Breast epithelium (tissue), 4 donors: ENCODE results near the gene CENPS. TPM values are rescaled to one million over a fixed set of nuclear protein-coding genes. Genes with fewer than 3 reads are reported as not detected.
"Not testable (repeated sequence)": the region's sequence is repeated elsewhere in the genome, so short reads cannot be mapped to it uniquely, and the experiment has no call there.

Source experiments
- DNase-seq, 2 donors: peaks; one replicate each; pipeline ENCODE4 v3.0.0-alpha.2; 2019; ENCODE audit warnings: low spot score in 2 of 2
- H3K27ac ChIP-seq, 2 donors: fragments of 200-600 bp; sonication (generic) in 1 of 2; one replicate each; pipeline ENCODE4 v1.5.1; 2016 to 2019; ENCODE audit warnings: mild to moderate bottlenecking in 1 of 2
- H3K27me3 ChIP-seq, 2 donors: fragments of 200-600 bp; sonication (generic) in 1 of 2; one replicate each; pipeline versions ENCODE4 v1.5.1 to v1.6.0; 2017 to 2019; ENCODE audit warnings: control low read depth in 1 of 2, mild to moderate bottlenecking in 1 of 2
- H3K36me3 ChIP-seq: fragments of 200-600 bp; one replicate; pipeline ENCODE4 v1.5.1; 2019
- H3K4me1 ChIP-seq, 2 donors: fragments of 200-600 bp; sonication (generic); one replicate each; pipeline ENCODE4 v1.5.1; 2016 to 2019; ENCODE audit warnings: control low read depth in 1 of 2
- H3K4me3 ChIP-seq, 3 donors: fragments of 200-600 bp; sonication (generic); 1 replicate in 2 of 3; 2 replicates in 1 of 3; pipeline ENCODE4 v1.5.1; 2016 to 2019; ENCODE audit warnings: mild to moderate bottlenecking in 3 of 3, moderate library complexity in 2 of 3
- H3K9me3 ChIP-seq, 2 donors: fragments of 200-600 bp; sonication (generic) in 1 of 2; one replicate each; pipeline ENCODE4 v1.5.1; 2016 to 2019; ENCODE audit warnings: control low read depth in 1 of 2
- POLR2A ChIP-seq: fragments of 450-650 bp; IDR thresholded peaks from one replicate; pipeline ENCODE4 v1.6.1; 2016; ENCODE audit warnings: antibody characterized with exemption, mild to moderate bottlenecking, moderate library complexity
- POLR2AphosphoS5 ChIP-seq, 3 donors: sonication (generic); formaldehyde crosslinking; IDR thresholded peaks; one replicate each; pipeline ENCODE4 v1.6.1; 2017; ENCODE audit warnings: antibody characterized with exemption in 3 of 3
- intact Hi-C: fragments of 100-400 bp; cut with DNase I; formaldehyde crosslinking; loops from one replicate; pipeline ENCODE4 v1.15.1; 2023; ENCODE audit warnings: low total_unique reads
- total RNA-seq, 3 donors: library from RNA; depleted of rRNA; stranded (reverse); fragments of >200 nt; gene quantifications; one replicate each; pipeline ENCODE4 v1.1.0, GENCODE V29; 2016
- TF ChIP-seq, protein P1 (sequence below), 3 donors: fragments of 450-650 bp; IDR thresholded peaks; one replicate each; pipeline ENCODE4 v1.5.1; 2016 to 2017; ENCODE audit warnings: antibody characterized with exemption in 3 of 3, mild to moderate bottlenecking in 3 of 3, moderate library complexity in 3 of 3

The CENPS gene
- total RNA-seq, 3 donors from 2014 or later, result 5.9 to 8.8 (median 5.9) TPM

GRCh38 chr1:10472220-10473144 is 42.2 kb downstream of the CENPS start, which contains the start of gene DFFA:
DFFA (minus strand) TSS chr1:10472529; CDS start chr1:10472458, 71 bp downstream.
- Histone ChIP-seq H3K36me3 (no peaks in the 10 kb centered on the region), H3K4me3 (peak within 1 kb of the TSS; percentile 65 to 82 (median 78)), H3K4me1 (peaks cover 0 to 13% of the 10 kb centered on the region in 2 donors), H3K27me3 (no peaks in the 10 kb centered on the region), H3K27ac (peak within 1 kb of the TSS; percentile 74 to 78), H3K9me3 (no peaks in the 10 kb centered on the region)
- intact Hi-C loops, result no loop called here
- TF ChIP-seq POLR2A, result no peak
- TF ChIP-seq POLR2AphosphoS5 (IDR thresholded peaks at IDR 0.05), result peak; percentile 84 to 89 (median 88)
- peak; percentile 88 to 90 for DNase-seq

- no peak for DNase-seq
- TF ChIP-seq, protein P1, sequence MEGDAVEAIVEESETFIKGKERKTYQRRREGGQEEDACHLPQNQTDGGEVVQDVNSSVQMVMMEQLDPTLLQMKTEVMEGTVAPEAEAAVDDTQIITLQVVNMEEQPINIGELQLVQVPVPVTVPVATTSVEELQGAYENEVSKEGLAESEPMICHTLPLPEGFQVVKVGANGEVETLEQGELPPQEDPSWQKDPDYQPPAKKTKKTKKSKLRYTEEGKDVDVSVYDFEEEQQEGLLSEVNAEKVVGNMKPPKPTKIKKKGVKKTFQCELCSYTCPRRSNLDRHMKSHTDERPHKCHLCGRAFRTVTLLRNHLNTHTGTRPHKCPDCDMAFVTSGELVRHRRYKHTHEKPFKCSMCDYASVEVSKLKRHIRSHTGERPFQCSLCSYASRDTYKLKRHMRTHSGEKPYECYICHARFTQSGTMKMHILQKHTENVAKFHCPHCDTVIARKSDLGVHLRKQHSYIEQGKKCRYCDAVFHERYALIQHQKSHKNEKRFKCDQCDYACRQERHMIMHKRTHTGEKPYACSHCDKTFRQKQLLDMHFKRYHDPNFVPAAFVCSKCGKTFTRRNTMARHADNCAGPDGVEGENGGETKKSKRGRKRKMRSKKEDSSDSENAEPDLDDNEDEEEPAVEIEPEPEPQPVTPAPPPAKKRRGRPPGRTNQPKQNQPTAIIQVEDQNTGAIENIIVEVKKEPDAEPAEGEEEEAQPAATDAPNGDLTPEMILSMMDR (IDR thresholded peaks at IDR 0.05), result no peak
- TF ChIP-seq POLR2A (no peak), POLR2AphosphoS5 (IDR thresholded peaks at IDR 0.05) (no peak)
- Histone ChIP-seq H3K9me3 (no peaks in the 10 kb centered on the region), H3K36me3 (no peaks in the 10 kb centered on the region), H3K4me3 (peak overlapping the region in 2 of 3 donors; percentile 78 to 82), H3K27me3 (no peaks in the 10 kb centered on the region), H3K4me1 (peaks cover 0 to 13% of the 10 kb centered on the region in 2 donors), H3K27ac (no peak overlapping the region)
- intact Hi-C loops, result no loop called here
Observed at GRCh38 chr1:10473145-10473765, 43.0 kb downstream of the CENPS start.

- DNase-seq, intact Hi-C loops, H3K27ac ChIP-seq: not testable (repeated sequence)
Observed at GRCh38 chr1:10474309-10474612, 44.0 kb downstream of the CENPS start.

GRCh38 chr1:10474613-10475507 is 44.6 kb downstream of the CENPS start, which contains the start of gene PEX14:
PEX14 (plus strand) TSS chr1:10474950; CDS start chr1:10474967, 17 bp downstream.
- Histone ChIP-seq H3K27ac (peak within 1 kb of the TSS; percentile 91 to 92), H3K4me1 (peaks cover 0 to 13% of the 10 kb centered on the region in 2 donors), H3K9me3 (no peaks in the 10 kb centered on the region), H3K4me3 (peak within 1 kb of the TSS; percentile 92 to 98 (median 96)), H3K36me3 (no peaks in the 10 kb centered on the region), H3K27me3 (no peaks in the 10 kb centered on the region)
- intact Hi-C loops, result no loop called here
- DNase-seq, result peak; percentile 77 to 88
- peak in 1 of 3 donors; percentile 56 for TF ChIP-seq POLR2AphosphoS5 (IDR thresholded peaks at IDR 0.05)
- TF ChIP-seq, protein P1 (IDR thresholded peaks at IDR 0.05), result no peak

More at GRCh38 chr1:10474309-10474612, 44.0 kb downstream of the CENPS start:
- H3K27me3 ChIP-seq, H3K36me3 ChIP-seq, H3K9me3 ChIP-seq: not testable (repeated sequence)
- Histone ChIP-seq H3K4me1 (peaks cover 0 to 13% of the 10 kb centered on the region in 2 donors), H3K4me3 (peak overlapping the region; percentile 92 to 98 (median 96))

GRCh38 chr1:10475510-10475909 is 45.3 kb downstream of the CENPS start:
- H3K9me3 ChIP-seq, result no peaks in the 10 kb centered on the region
- intact Hi-C loops, result no loop called here
- TF ChIP-seq POLR2AphosphoS5 (IDR thresholded peaks at IDR 0.05) (no peak), POLR2A (no peak)
- TF ChIP-seq, protein P1 (IDR thresholded peaks at IDR 0.05), result no peak
- H3K27me3 ChIP-seq, result no peaks in the 10 kb centered on the region
- H3K4me1 ChIP-seq, result peaks cover 0 to 13% of the 10 kb centered on the region in 2 donors
- no peaks in the 10 kb centered on the region for H3K36me3 ChIP-seq
- H3K4me3 ChIP-seq, result peak overlapping the region; percentile 92 to 98 (median 96)
- DNase-seq, result no peak
- H3K27ac ChIP-seq, result peak overlapping the region; percentile 91 to 92
